Osteocyte (in vitro differentiated cells): ENCODE results near the gene REEP2. TPM values are rescaled to one million over a fixed set of nuclear protein-coding genes. Genes with fewer than 3 reads are reported as not detected.

Experiments
- DNase-seq: peaks from one replicate; pipeline ENCODE4 v3.0.0; 2021; ENCODE audit warnings: mixed read lengths; ENCODE audit not compliant: unreplicated experiment; ENCODE audit errors: extremely low spot score
- H3K27ac Mint-ChIP-seq: one replicate; pipeline ENCODE4 v1.8.0; 2021; ENCODE audit warnings: mild to moderate bottlenecking, mixed read lengths; ENCODE audit not compliant: unreplicated experiment
- H3K27me3 Mint-ChIP-seq: one replicate; pipeline ENCODE4 v1.8.0; 2021; ENCODE audit warnings: mixed read lengths; ENCODE audit not compliant: unreplicated experiment
- H3K36me3 Mint-ChIP-seq: one replicate; pipeline ENCODE4 v1.8.0; 2021; ENCODE audit warnings: mixed read lengths; ENCODE audit not compliant: unreplicated experiment
- H3K4me1 Mint-ChIP-seq: one replicate; pipeline ENCODE4 v1.8.0; 2021; ENCODE audit warnings: mixed read lengths; ENCODE audit not compliant: unreplicated experiment
- H3K4me3 Mint-ChIP-seq: one replicate; pipeline ENCODE4 v1.8.0; 2021; ENCODE audit warnings: mild to moderate bottlenecking, moderate library complexity, mixed read lengths; ENCODE audit not compliant: unreplicated experiment
- H3K9me3 Mint-ChIP-seq: one replicate; pipeline ENCODE4 v1.8.0; 2021; ENCODE audit warnings: mixed read lengths; ENCODE audit not compliant: unreplicated experiment
- CTCF ChIP-seq: fragments of 200-600 bp; sonication (generic); IDR thresholded peaks from 2 replicates; pipeline ENCODE4 v1.5.0; 2021; ENCODE audit warnings: antibody characterized with exemption, mild to moderate bottlenecking, moderate library complexity
- total RNA-seq: library from RNA; stranded (reverse); gene quantifications from 2 replicates; pipeline ENCODE4 v1.2.1, GENCODE V29; 2021

REEP2 gene
- total RNA-seq, 1 donor from 2014 or later: 18.3 TPM

GRCh38 chr5:138444078-138444773 is 5.4 kb downstream of the REEP2 start:
- H3K4me1 Mint-ChIP-seq: peaks cover 25% of the 10 kb centered on the region
- no peak for DNase-seq
- no peaks in the 10 kb centered on the region for H3K27me3 Mint-ChIP-seq
- H3K4me3 Mint-ChIP-seq: no peak overlapping the region
- no peaks in the 10 kb centered on the region for H3K36me3 Mint-ChIP-seq
- TF ChIP-seq CTCF: no peak
- H3K9me3 Mint-ChIP-seq: no peaks in the 10 kb centered on the region
- no peak overlapping the region for H3K27ac Mint-ChIP-seq

- Mint-ChIP-seq H3K9me3 (no peaks in the 10 kb centered on the region), H3K36me3 (no peaks in the 10 kb centered on the region), H3K27me3 (no peaks in the 10 kb centered on the region), H3K27ac (no peak overlapping the region), H3K4me1 (peaks cover 24% of the 10 kb centered on the region), H3K4me3 (no peak overlapping the region)
- TF ChIP-seq CTCF: no peak
- DNase-seq: peak; percentile 84
Observed at GRCh38 chr5:138444774-138445546, 6.1 kb downstream of the REEP2 start.

- Mint-ChIP-seq H3K4me1 (peaks cover 23% of the 10 kb centered on the region), H3K9me3 (no peaks in the 10 kb centered on the region)
- TF ChIP-seq CTCF: no peak
Observed at GRCh38 chr5:138445547-138446271, 6.9 kb downstream of the REEP2 start.

GRCh38 chr5:138448070-138448469 is 9.2 kb downstream of the REEP2 start:
- no peak for DNase-seq
- Mint-ChIP-seq H3K4me1 (peaks cover 23% of the 10 kb centered on the region), H3K27ac (peak overlapping the region; percentile 72), H3K4me3 (no peak overlapping the region), H3K27me3 (peaks cover 3% of the 10 kb centered on the region), H3K36me3 (no peaks in the 10 kb centered on the region), H3K9me3 (no peaks in the 10 kb centered on the region)
- TF ChIP-seq CTCF: no peak

More at GRCh38 chr5:138445547-138446271, 6.9 kb downstream of the REEP2 start:
- Mint-ChIP-seq H3K27me3 (no peaks in the 10 kb centered on the region), H3K27ac (no peak overlapping the region), H3K36me3 (no peaks in the 10 kb centered on the region), H3K4me3 (no peak overlapping the region)
- DNase-seq: no peak
